PFSK-1 (cell line): ENCODE data around the gene ASIC1.

Experiments used
- FOXP2 ChIP-seq: optimal IDR thresholded peaks from 2 replicates; pipeline ENCODE3; 2011; ENCODE audit warnings: borderline replicate concordance, control low read depth, inconsistent platforms; ENCODE audit not compliant: insufficient read depth; ENCODE audit errors: extremely low read length, extremely low read depth
- POLR2AphosphoS5 ChIP-seq: IDR thresholded peaks from 2 replicates; pipeline ENCODE4 v1.6.1; 2012; ENCODE audit warnings: low read depth, mild to moderate bottlenecking, control low read depth, low read length, moderate library complexity
- SIN3A ChIP-seq: IDR thresholded peaks from 2 replicates; pipeline ENCODE4 v1.6.1; 2012; ENCODE audit warnings: mild to moderate bottlenecking, low read length, moderate library complexity, borderline replicate concordance; ENCODE audit not compliant: insufficient read depth
- TAF1 ChIP-seq: IDR thresholded peaks from 2 replicates; pipeline ENCODE4 v1.6.1; 2012; ENCODE audit warnings: low read length, control low read depth, borderline replicate concordance; ENCODE audit not compliant: insufficient read depth
- TF ChIP-seq, protein P1 (sequence below), 2 experiments: IDR thresholded peaks; 2 replicates each; pipeline versions ENCODE4 v1.6.1 to v1.8.0; 2011 to 2012; ENCODE audit warnings: low read depth in 2 of 2, low read length in 2 of 2, control low read depth in 1 of 2, inconsistent platforms in 1 of 2, mild to moderate bottlenecking in 1 of 2, moderate library complexity in 1 of 2; ENCODE audit not compliant: insufficient read depth in 1 of 2

ASIC1 gene

DNA sequence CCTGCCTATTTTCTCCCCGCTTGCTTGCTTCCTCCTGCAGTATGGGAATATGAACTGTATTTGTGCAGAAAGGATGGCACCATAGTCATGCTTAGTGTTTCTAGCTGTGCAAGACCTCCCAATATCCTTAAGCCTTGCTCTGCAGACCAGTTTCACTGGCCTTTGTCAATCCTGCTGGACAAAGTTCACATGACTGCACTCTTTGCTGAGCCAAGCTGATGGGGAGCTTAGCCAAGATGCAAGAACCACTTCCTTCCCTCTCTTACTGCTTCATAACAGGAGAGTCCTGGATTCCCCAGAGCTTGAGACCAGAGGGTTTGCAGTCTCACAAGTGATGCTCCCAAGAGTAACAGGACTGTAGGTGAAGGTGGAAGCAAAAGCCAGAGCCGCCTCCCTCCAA is 3.8 kb downstream of the ASIC1 start:
- TF ChIP-seq, protein P1, sequence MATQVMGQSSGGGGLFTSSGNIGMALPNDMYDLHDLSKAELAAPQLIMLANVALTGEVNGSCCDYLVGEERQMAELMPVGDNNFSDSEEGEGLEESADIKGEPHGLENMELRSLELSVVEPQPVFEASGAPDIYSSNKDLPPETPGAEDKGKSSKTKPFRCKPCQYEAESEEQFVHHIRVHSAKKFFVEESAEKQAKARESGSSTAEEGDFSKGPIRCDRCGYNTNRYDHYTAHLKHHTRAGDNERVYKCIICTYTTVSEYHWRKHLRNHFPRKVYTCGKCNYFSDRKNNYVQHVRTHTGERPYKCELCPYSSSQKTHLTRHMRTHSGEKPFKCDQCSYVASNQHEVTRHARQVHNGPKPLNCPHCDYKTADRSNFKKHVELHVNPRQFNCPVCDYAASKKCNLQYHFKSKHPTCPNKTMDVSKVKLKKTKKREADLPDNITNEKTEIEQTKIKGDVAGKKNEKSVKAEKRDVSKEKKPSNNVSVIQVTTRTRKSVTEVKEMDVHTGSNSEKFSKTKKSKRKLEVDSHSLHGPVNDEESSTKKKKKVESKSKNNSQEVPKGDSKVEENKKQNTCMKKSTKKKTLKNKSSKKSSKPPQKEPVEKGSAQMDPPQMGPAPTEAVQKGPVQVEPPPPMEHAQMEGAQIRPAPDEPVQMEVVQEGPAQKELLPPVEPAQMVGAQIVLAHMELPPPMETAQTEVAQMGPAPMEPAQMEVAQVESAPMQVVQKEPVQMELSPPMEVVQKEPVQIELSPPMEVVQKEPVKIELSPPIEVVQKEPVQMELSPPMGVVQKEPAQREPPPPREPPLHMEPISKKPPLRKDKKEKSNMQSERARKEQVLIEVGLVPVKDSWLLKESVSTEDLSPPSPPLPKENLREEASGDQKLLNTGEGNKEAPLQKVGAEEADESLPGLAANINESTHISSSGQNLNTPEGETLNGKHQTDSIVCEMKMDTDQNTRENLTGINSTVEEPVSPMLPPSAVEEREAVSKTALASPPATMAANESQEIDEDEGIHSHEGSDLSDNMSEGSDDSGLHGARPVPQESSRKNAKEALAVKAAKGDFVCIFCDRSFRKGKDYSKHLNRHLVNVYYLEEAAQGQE (IDR thresholded peaks at IDR 0.05; ENCODE audit: insufficient read depth in 1 of 2, low read depth in 2 of 2, low read length in 2 of 2), result no peak
- no peak for TF ChIP-seq POLR2AphosphoS5
- no peak for TF ChIP-seq FOXP2
- no peak for TF ChIP-seq SIN3A
- TF ChIP-seq TAF1, result no peak

DNA sequence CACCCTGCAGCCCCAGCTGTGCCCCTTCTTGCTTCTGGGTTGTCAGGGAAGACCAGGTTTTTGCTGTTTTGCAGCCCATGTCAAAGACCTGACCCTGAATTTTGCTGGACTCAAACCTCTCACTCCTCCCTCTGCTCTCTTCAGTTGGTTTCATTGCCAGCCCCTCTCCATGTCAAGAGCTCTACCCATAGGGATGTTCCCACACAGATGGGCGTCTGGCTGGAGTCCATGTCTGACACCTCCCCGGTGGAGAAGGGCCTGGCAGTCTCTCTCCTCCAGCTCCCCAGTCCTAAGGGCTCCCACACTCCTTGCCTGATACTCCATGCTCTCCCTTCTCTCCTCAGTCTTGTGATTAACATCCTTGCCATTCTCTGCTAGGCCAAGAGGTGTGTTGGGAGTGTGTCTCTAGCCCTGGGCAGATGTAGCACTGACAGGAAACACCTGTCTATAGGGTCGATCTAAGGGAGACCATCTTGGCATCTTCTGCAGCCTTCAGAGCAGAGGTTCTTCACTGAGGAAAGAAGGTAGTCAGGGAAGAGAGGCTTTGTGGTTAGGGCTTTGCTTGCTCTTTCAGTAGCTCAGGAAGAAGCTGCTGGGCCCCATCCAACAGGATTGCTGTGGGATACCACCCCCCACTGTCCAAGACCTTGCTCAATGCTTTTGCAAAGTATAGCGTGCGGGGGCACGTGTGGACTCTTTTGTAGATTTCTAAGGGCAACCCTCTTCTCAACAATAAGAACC is 4.7 kb downstream of the ASIC1 start:
- TF ChIP-seq TAF1 (no peak), FOXP2 (no peak), SIN3A (no peak), POLR2AphosphoS5 (no peak)
- TF ChIP-seq, protein P1 (IDR thresholded peaks at IDR 0.05; ENCODE audit: insufficient read depth in 1 of 2, low read depth in 2 of 2, low read length in 2 of 2), result no peak

DNA sequence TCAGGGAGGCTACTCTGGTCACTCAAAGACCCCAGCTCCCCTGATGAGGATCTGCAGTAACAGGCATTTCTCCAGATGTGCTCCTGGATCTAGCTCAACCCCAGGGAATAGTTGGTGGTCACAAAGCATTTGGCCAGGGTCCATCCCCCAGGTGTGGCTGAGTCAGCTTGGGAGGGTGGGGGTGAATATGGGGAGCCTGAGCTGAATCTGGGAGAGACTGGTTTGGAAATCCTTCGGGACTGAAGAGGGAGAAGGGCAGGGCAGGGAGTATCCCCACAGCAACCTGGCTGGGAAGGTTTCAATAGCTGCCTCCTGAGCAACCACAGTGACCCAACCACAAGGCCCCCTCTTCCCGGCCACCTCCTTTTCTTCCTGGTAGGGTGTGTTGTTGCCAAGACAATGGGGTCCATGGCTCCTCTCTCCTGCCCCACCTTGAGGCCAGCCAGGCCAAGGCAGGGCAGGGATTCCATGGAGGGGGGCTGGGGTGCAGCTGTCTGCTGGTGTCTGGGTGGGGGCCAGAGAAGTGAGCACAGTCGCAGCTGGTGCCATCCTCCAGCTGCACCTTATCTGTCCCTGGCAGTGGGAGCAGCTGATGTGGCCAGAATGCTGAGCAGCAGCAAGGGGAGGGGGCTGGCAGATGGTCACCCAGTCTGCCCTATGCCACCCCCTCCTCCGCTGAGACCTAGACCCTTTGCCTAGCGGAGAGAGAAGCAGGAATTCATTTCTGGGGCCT is 5.5 kb downstream of the ASIC1 start:
- no peak for TF ChIP-seq FOXP2
- no peak for TF ChIP-seq TAF1
- TF ChIP-seq, protein P1 (IDR thresholded peaks at IDR 0.05; ENCODE audit: insufficient read depth in 1 of 2, low read depth in 2 of 2, low read length in 2 of 2), result no peak
- TF ChIP-seq POLR2AphosphoS5, result no peak
- TF ChIP-seq SIN3A, result no peak

DNA sequence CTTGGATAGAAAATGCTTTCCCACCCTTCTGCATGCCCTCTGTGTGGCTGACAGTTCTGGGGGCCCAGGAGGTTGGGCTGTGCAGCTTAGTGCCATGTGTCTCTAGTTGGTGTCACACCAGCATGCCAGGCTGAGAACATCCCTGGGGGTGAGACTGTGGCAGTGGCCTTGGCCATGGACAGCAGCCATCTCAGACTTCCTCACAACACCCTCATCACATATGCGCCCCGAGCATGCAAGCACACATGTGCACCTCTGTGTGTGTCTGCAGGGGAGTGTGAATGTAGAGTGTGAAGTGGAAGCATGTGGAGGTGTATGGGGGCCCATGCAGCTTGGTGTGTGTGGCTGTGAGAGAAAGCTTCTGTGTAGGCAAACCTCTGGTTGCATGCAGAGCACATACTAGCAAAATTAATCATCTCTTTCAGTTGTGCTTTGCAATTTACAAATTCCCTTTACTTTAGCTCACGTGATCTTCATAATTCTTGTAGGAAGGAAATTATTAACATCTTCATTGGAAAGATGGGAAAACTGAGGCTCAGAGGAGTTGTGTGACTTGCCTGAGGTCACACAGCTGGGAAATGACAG is 8.4 kb downstream of the ASIC1 start:
- TF ChIP-seq, protein P1 (IDR thresholded peaks at IDR 0.05; ENCODE audit: insufficient read depth in 1 of 2, low read depth in 2 of 2, low read length in 2 of 2), result no peak
- no peak for TF ChIP-seq SIN3A
- TF ChIP-seq FOXP2, result no peak
- TF ChIP-seq TAF1, result no peak
- no peak for TF ChIP-seq POLR2AphosphoS5
